Endothelial cell (in vitro differentiated cells): ENCODE measurements around the gene HDAC5. TPM values are rescaled to one million over a fixed set of nuclear protein-coding genes. Genes with fewer than 3 reads are reported as not detected.
"Not testable (repeated sequence)": the region's sequence is repeated elsewhere in the genome, so short reads cannot be mapped to it uniquely, and the experiment has no call there.

Experiments used
- DNase-seq: peaks from one replicate; pipeline ENCODE4 v3.0.0; 2021; ENCODE audit warnings: low spot score
- H3K27ac Mint-ChIP-seq: one replicate; pipeline ENCODE4 v1.8.0; 2021; ENCODE audit warnings: mixed read lengths, inconsistent platforms; ENCODE audit not compliant: unreplicated experiment
- H3K27me3 Mint-ChIP-seq: one replicate; pipeline ENCODE4 v1.8.0; 2021; ENCODE audit warnings: mild to moderate bottlenecking, moderate library complexity, mixed read lengths, inconsistent platforms; ENCODE audit not compliant: unreplicated experiment
- H3K36me3 Mint-ChIP-seq: one replicate; pipeline ENCODE4 v1.8.0; 2021; ENCODE audit warnings: mild to moderate bottlenecking, low read depth, mixed read lengths, inconsistent platforms; ENCODE audit not compliant: unreplicated experiment
- H3K4me1 Mint-ChIP-seq: one replicate; pipeline ENCODE4 v1.8.0; 2021; ENCODE audit warnings: mild to moderate bottlenecking, mixed read lengths, inconsistent platforms; ENCODE audit not compliant: unreplicated experiment
- H3K4me3 Mint-ChIP-seq: one replicate; pipeline ENCODE4 v1.8.0; 2021; ENCODE audit warnings: mild to moderate bottlenecking, mixed read lengths, inconsistent platforms; ENCODE audit not compliant: unreplicated experiment
- H3K9me3 Mint-ChIP-seq: one replicate; pipeline ENCODE4 v1.8.0; 2021; ENCODE audit warnings: mixed read lengths, inconsistent platforms; ENCODE audit not compliant: unreplicated experiment
- total RNA-seq: library from RNA; stranded (reverse); fragmentation: NEBNext Ultra II Directional; extraction: Animal tissue kit (Norgen Biotek cat#: 25700); gene quantifications from one replicate; pipeline ENCODE4 v1.2.1, GENCODE V29; 2021; ENCODE audit not compliant: unreplicated experiment
- TF ChIP-seq, protein P1 (sequence below): fragments of 200-600 bp; sonication (generic); IDR thresholded peaks from one replicate; pipeline ENCODE4 v1.5.0; 2021; ENCODE audit warnings: antibody characterized with exemption; ENCODE audit not compliant: unreplicated experiment

HDAC5 gene
- total RNA-seq, 1 donor from 2014 or later, result 51.4 TPM

DNA sequence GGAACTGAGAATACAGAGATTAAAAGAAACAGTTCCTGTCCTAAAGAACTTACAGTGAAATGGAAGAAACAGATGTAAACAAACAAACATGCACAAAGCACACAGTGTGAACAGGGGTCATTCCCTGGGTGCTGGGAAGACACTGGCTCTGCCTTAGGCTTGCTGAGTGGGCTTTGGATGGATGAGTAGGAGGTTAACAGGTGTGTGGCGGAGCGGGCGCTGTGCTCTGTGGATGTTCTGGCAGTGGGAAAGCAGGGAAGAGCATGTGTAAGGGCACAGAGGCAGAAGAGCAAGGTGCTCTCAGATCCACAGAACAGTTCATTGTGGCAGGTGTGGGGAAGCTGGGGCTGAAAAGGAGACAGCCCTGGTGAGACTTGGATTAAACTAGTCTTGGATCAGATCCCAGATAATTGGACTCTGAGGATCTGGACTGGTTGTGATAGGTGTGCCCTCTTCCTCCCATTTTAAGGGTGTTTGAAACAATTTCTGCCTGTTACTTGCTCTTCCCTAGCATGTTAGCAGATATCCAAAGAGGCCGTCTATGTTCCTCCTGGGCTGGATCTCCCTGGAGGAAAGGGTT, 26.4 kb upstream of the HDAC5 start:
- peaks cover 5% of the 10 kb centered on the region for H3K4me1 Mint-ChIP-seq
- peak overlapping the region; percentile 38 for H3K4me3 Mint-ChIP-seq
- H3K9me3 Mint-ChIP-seq, result no peaks in the 10 kb centered on the region
- H3K36me3 Mint-ChIP-seq, result peaks cover 9% of the 10 kb centered on the region
- no peaks in the 10 kb centered on the region for H3K27me3 Mint-ChIP-seq
- TF ChIP-seq, protein P1, sequence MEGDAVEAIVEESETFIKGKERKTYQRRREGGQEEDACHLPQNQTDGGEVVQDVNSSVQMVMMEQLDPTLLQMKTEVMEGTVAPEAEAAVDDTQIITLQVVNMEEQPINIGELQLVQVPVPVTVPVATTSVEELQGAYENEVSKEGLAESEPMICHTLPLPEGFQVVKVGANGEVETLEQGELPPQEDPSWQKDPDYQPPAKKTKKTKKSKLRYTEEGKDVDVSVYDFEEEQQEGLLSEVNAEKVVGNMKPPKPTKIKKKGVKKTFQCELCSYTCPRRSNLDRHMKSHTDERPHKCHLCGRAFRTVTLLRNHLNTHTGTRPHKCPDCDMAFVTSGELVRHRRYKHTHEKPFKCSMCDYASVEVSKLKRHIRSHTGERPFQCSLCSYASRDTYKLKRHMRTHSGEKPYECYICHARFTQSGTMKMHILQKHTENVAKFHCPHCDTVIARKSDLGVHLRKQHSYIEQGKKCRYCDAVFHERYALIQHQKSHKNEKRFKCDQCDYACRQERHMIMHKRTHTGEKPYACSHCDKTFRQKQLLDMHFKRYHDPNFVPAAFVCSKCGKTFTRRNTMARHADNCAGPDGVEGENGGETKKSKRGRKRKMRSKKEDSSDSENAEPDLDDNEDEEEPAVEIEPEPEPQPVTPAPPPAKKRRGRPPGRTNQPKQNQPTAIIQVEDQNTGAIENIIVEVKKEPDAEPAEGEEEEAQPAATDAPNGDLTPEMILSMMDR, result no peak
- H3K27ac Mint-ChIP-seq, result peak overlapping the region; percentile 85
- no peak for DNase-seq

GRCh38 chr17:44149066-44149465, 25.6 kb upstream of the HDAC5 start:
- not testable (repeated sequence) for H3K4me3 Mint-ChIP-seq, H3K9me3 Mint-ChIP-seq, H3K4me1 Mint-ChIP-seq, DNase-seq, H3K36me3 Mint-ChIP-seq, H3K27me3 Mint-ChIP-seq
- peak overlapping the region; percentile 85 for H3K27ac Mint-ChIP-seq

DNA sequence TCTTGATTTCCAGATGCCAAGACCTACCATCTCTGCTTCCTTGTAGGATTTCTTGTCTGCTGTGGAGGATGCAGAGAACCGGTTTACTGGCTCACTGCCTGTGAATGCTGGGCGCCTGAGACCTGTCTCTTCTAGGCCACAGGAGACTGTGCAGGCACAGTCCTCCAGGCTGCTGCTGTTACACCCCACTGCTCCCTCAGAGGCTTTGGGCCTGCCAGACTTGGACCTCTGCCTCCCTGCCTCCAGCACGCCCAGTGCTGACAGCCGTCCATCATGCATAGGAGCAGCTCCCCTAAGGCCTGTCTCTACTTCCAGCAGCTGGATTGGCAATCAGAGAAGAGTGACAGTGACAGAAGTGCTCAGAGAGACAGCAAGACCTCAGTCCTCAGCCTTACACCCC, 24.4 kb upstream of the HDAC5 start:
- H3K27me3 Mint-ChIP-seq, result no peaks in the 10 kb centered on the region
- H3K9me3 Mint-ChIP-seq, result no peaks in the 10 kb centered on the region
- DNase-seq, result no peak
- H3K27ac Mint-ChIP-seq, result no peak overlapping the region
- H3K4me1 Mint-ChIP-seq, result peaks cover 5% of the 10 kb centered on the region
- peaks cover 9% of the 10 kb centered on the region for H3K36me3 Mint-ChIP-seq
- H3K4me3 Mint-ChIP-seq, result no peak overlapping the region
- TF ChIP-seq, protein P1, result no peak

- Mint-ChIP-seq H3K27ac (peak overlapping the region; percentile 65), H3K4me3 (no peak overlapping the region)
Observed at GRCh38 chr17:44146375-44147346, 23.2 kb upstream of the HDAC5 start.

GRCh38 chr17:44144966-44145739, 21.7 kb upstream of the HDAC5 start:
- Mint-ChIP-seq H3K4me3 (no peak overlapping the region), H3K9me3 (no peaks in the 10 kb centered on the region), H3K4me1 (peaks cover 7% of the 10 kb centered on the region), H3K36me3 (peaks cover 9% of the 10 kb centered on the region), H3K27ac (no peak overlapping the region), H3K27me3 (no peaks in the 10 kb centered on the region)
- TF ChIP-seq, protein P1, result no peak
- no peak for DNase-seq

More at GRCh38 chr17:44146375-44147346, 23.2 kb upstream of the HDAC5 start:
- no peak for DNase-seq
- H3K36me3 Mint-ChIP-seq, result peaks cover 9% of the 10 kb centered on the region
- H3K9me3 Mint-ChIP-seq, result no peaks in the 10 kb centered on the region
- no peaks in the 10 kb centered on the region for H3K27me3 Mint-ChIP-seq
- peaks cover 7% of the 10 kb centered on the region for H3K4me1 Mint-ChIP-seq
- TF ChIP-seq, protein P1, result no peak

DNA sequence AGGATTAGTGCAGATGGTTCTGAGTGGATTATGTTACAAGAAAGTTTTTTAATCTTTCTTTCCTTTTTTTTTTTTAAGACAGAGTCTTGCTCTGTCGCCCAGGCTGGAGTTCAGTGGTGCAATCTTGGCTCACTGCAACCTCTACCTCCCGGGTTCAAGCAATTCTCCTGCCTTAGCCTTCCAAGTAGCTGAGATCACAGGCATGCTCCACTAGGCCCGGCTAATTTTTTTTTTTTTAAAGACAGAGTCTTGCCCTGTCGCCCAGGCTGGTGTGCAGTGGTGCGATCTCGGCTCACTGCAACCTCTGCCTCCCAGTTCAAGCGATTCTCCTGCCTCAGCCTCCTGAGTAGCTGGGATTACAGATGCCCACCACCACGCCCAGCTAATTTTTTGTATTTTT, 20.5 kb upstream of the HDAC5 start:
- H3K4me1 Mint-ChIP-seq, H3K9me3 Mint-ChIP-seq, H3K27ac Mint-ChIP-seq, H3K4me3 Mint-ChIP-seq, DNase-seq, H3K27me3 Mint-ChIP-seq, H3K36me3 Mint-ChIP-seq: not testable (repeated sequence)
